IMR-90 (cell line): ENCODE results near the gene HMX1.

ENCODE experiments used
- CEBPB ChIP-seq: IDR thresholded peaks from 2 replicates; pipeline ENCODE4 v1.6.1; 2012; ENCODE audit warnings: low read depth, low read length, improper control_type of control experiment
- CHD1 ChIP-seq: IDR thresholded peaks from 2 replicates; pipeline ENCODE4 v1.6.1; 2012; ENCODE audit warnings: low read depth, low read length, improper control_type of control experiment
- CTCF ChIP-seq: conservative IDR thresholded peaks from 2 replicates; pipeline ENCODE4 v1.5.1; 2012; ENCODE audit warnings: mild to moderate bottlenecking, low read depth, low read length, improper control_type of control experiment
- FOS ChIP-seq: fragments of 150-350 bp; IDR thresholded peaks from 2 replicates; pipeline ENCODE4 v1.6.1; 2016; ENCODE audit warnings: low read depth, low read length
- MAZ ChIP-seq: IDR thresholded peaks from 2 replicates; pipeline ENCODE4 v1.6.1; 2012; ENCODE audit warnings: low read depth, mild to moderate bottlenecking, low read length, improper control_type of control experiment, moderate library complexity, borderline replicate concordance
- MXI1 ChIP-seq: IDR thresholded peaks from 2 replicates; pipeline ENCODE4 v1.6.1; 2012; ENCODE audit warnings: low read depth, mild to moderate bottlenecking, low read length, moderate library complexity, borderline replicate concordance
- POLR2A ChIP-seq: IDR thresholded peaks from 2 replicates; pipeline ENCODE4 v1.6.1; 2012; ENCODE audit warnings: mild to moderate bottlenecking, low read depth, low read length
- RAD21 ChIP-seq: IDR thresholded peaks from 2 replicates; pipeline ENCODE4 v1.6.1; 2012; ENCODE audit warnings: low read length, improper control_type of control experiment
- RCOR1 ChIP-seq: IDR thresholded peaks from 2 replicates; pipeline ENCODE4 v1.6.1; 2012; ENCODE audit warnings: mild to moderate bottlenecking, low read length, improper control_type of control experiment; ENCODE audit not compliant: insufficient replicate concordance
- SMC3 ChIP-seq: fragments of 150-350 bp; IDR thresholded peaks from 2 replicates; pipeline ENCODE4 v1.6.1; 2016; ENCODE audit warnings: low read depth, mild to moderate bottlenecking, antibody characterized with exemption, low read length, moderate library complexity
- USF2 ChIP-seq: fragments of 150-350 bp; IDR thresholded peaks from 2 replicates; pipeline ENCODE4 v1.6.1; 2017; ENCODE audit warnings: mild to moderate bottlenecking, antibody characterized with exemption, low read length, low read depth

GRCh38 chr4:8904041-8904501, 32.4 kb upstream of the HMX1 start:
- no peak for TF ChIP-seq POLR2A
- TF ChIP-seq CTCF, result no peak
- TF ChIP-seq USF2, result no peak
- TF ChIP-seq RAD21, result no peak
- TF ChIP-seq CEBPB, result no peak
- TF ChIP-seq MXI1, result no peak
- no peak for TF ChIP-seq FOS
- no peak for TF ChIP-seq RCOR1
- TF ChIP-seq CHD1, result no peak
- TF ChIP-seq SMC3, result no peak
- no peak for TF ChIP-seq MAZ
